A549 (cell line): ENCODE measurements around the gene FBXW5. TPM values are rescaled to one million over a fixed set of nuclear protein-coding genes. Genes with fewer than 3 reads are reported as not detected.

Experiments
- ATAC-seq, 2 experiments: fragments of 200-7000 bp in 1 of 2; fragments of >200 bp in 1 of 2; cut with Nextera tagmentation in 1 of 2; cut with Tn5 transposase in 1 of 2; 3 replicates each; pipeline versions ENCODE4 v1.8.0 to v1.9.1; 2018 to 2020; ENCODE audit warnings: mild to moderate bottlenecking in 1 of 2, moderate library complexity in 1 of 2
- CTCF ChIA-PET: fragments of 300-600 bp; sonication (Branson Sonifier 250); formaldehyde crosslinking; extraction: SDS; loops from one replicate; lab custom pipeline; 2021; ENCODE audit warnings: antibody characterized with exemption, inconsistent platforms; lab: Yijun Ruan, JAX
- POLR2A ChIA-PET: fragments of 350-600 bp; formaldehyde crosslinking; extraction: SDS; loops from one replicate; lab custom pipeline; 2021; ENCODE audit warnings: antibody characterized with exemption, inconsistent platforms; lab: Yijun Ruan, JAX
- DNase-seq, 2 experiments: peaks; one replicate each; pipeline versions ENCODE4 v3.0.0 to v3.0.0-alpha.2; 2011 to 2016; ENCODE audit warnings: low read depth in 1 of 2, low spot score in 1 of 2
- FAIRE-seq: peaks from 2 replicates; lab custom pipeline; 2011; peaks lifted over from hg19 to GRCh38; lab: Jason Lieb, UNC
- H3K27ac ChIP-seq, 2 experiments: fragments of >200 bp; sonication (Bioruptor Twin); formaldehyde crosslinking; 3 replicates each; pipeline ENCODE4 v1.5.1; 2016 to 2017
- H3K4me1 ChIP-seq: fragments of >200 bp; sonication (Bioruptor Twin); formaldehyde crosslinking; 3 replicates; pipeline ENCODE4 v1.6.1; 2016
- H3K4me2 ChIP-seq: fragments of >200 bp; sonication (Bioruptor Twin); formaldehyde crosslinking; 3 replicates; pipeline ENCODE4 v1.6.1; 2016
- H3K4me3 ChIP-seq: fragments of >200 bp; sonication (Bioruptor Twin); formaldehyde crosslinking; 3 replicates; pipeline ENCODE4 v1.5.1; 2016
- H3K9me3 ChIP-seq: fragments of >200 bp; sonication (Bioruptor Twin); formaldehyde crosslinking; 3 replicates; pipeline ENCODE4 v1.6.1; 2016
- CBX8 ChIP-seq: fragments of 200-600 bp; sonication (generic); IDR thresholded peaks from 2 replicates; pipeline ENCODE4 v1.6.1; 2016
- CHD4 ChIP-seq: fragments of 200-600 bp; sonication (generic); IDR thresholded peaks from 2 replicates; pipeline ENCODE4 v1.6.1; 2016; ENCODE audit warnings: antibody characterized with exemption, mild to moderate bottlenecking, borderline replicate concordance
- ESRRA ChIP-seq: fragments of 150-350 bp; IDR thresholded peaks from 2 replicates; pipeline ENCODE4 v1.6.1; 2014; ENCODE audit warnings: mild to moderate bottlenecking, low read length, borderline replicate concordance
- FOXS1 ChIP-seq: fragments of 250-450 bp; sonication (Bioruptor Pico); IDR thresholded peaks from 2 replicates; pipeline ENCODE4 v1.5.0; 2020; ENCODE audit warnings: mild to moderate bottlenecking, moderate library complexity
- GATA3 ChIP-seq: IDR thresholded peaks from 2 replicates; pipeline ENCODE4 v1.6.1; 2012; ENCODE audit warnings: borderline replicate concordance
- HDAC2 ChIP-seq: fragments of 200-600 bp; sonication (generic); IDR thresholded peaks from 2 replicates; pipeline ENCODE4 v1.6.1; 2016
- HOXB13 ChIP-seq: fragments of 250-450 bp; sonication (Bioruptor Pico); IDR thresholded peaks from 2 replicates; pipeline ENCODE4 v1.5.0; 2020; ENCODE audit warnings: low read depth, mild to moderate bottlenecking, moderate library complexity
- HOXB5 ChIP-seq: fragments of 250-450 bp; sonication (Bioruptor Pico); IDR thresholded peaks from 2 replicates; pipeline ENCODE4 v1.5.0; 2020; ENCODE audit warnings: mild to moderate bottlenecking, moderate library complexity
- KDM5A ChIP-seq: fragments of 200-600 bp; sonication (generic); IDR thresholded peaks from 2 replicates; pipeline ENCODE4 v1.6.1; 2016; ENCODE audit warnings: antibody characterized with exemption, mild to moderate bottlenecking
- MAX ChIP-seq: IDR thresholded peaks from 2 replicates; pipeline ENCODE4 v1.6.1; 2012
- MAZ ChIP-seq: fragments of 150-350 bp; IDR thresholded peaks from 2 replicates; pipeline ENCODE4 v1.6.1; 2014; ENCODE audit warnings: antibody characterized with exemption, low read depth, low read length, borderline replicate concordance
- NPAS2 ChIP-seq: fragments of 250-450 bp; sonication (Bioruptor Pico); IDR thresholded peaks from 2 replicates; pipeline ENCODE4 v1.8.0; 2022; ENCODE audit warnings: mild to moderate bottlenecking, moderate library complexity, borderline replicate concordance
- NR3C1 ChIP-seq: fragments of >200 bp; sonication (Bioruptor Twin); formaldehyde crosslinking; IDR thresholded peaks from 3 replicates; pipeline ENCODE4 v1.6.1; 2017
- PBX3 ChIP-seq: IDR thresholded peaks from 2 replicates; pipeline ENCODE4 v1.6.1; 2012
- PHF8 ChIP-seq: fragments of 200-600 bp; sonication (generic); IDR thresholded peaks from 2 replicates; pipeline ENCODE4 v1.6.1; 2016; ENCODE audit warnings: low read depth, mild to moderate bottlenecking, antibody characterized with exemption, moderate library complexity, borderline replicate concordance
- RARB ChIP-seq: fragments of 250-450 bp; sonication (Bioruptor Pico); IDR thresholded peaks from 2 replicates; pipeline ENCODE4 v1.8.0; 2021; ENCODE audit warnings: mild to moderate bottlenecking, moderate library complexity
- REST ChIP-seq: fragments of 200-600 bp; sonication (generic); IDR thresholded peaks from 2 replicates; pipeline ENCODE4 v1.6.1; 2016; ENCODE audit warnings: antibody characterized with exemption, mild to moderate bottlenecking, moderate library complexity
- RNF2 ChIP-seq: fragments of 200-600 bp; sonication (generic); IDR thresholded peaks from 2 replicates; pipeline ENCODE4 v1.6.1; 2016; ENCODE audit warnings: low read depth, mild to moderate bottlenecking, antibody characterized with exemption, moderate library complexity, borderline replicate concordance
- WGBS: methylation state at CpG from one replicate; pipeline ENCODE4 v1.1.6; 2017; ENCODE audit errors: missing lambda C conversion rate; 5-methylcytosine and 5-hydroxymethylcytosine counted together
- polyA plus RNA-seq, 4 experiments: library from polyadenylated mRNA; depleted of rRNA in 3 of 4; stranded (reverse); fragments of >200 nt; fragmentation: RNase III in 1 of 4; extraction: RNeasy Plus Mini Kit Qiagen cat#74134 plus additional on column Dnase treatment in 1 of 4; gene quantifications; 2 replicates in 3 of 4; 3 replicates in 1 of 4; pipeline ENCODE4 v1.2.3, GENCODE V29; 2011 to 2017

Gene FBXW5
- polyA plus RNA-seq, 2 of the 4 experiments (the other 2 are of a cell fraction): 37.5 to 59.5 TPM

- DNase-seq (no peak), FAIRE-seq (no peak), ATAC-seq (no peak)
- CTCF ChIA-PET: interaction anchor here (0.7 to 1.4 kb wide), 2 partner anchors 77 to 127 kb away, joined by 3 read pairs; no protein-coding TSS in a partner anchor
- TF ChIP-seq MAX (peak; percentile 25; the same call in 1 of the 2 replicates), GATA3 (0 out of 2 replicates have a peak, but pooled peaks have one; percentile 17), PBX3 (0 out of 2 replicates have a peak, but pooled peaks have one; percentile 44), HDAC2 (no peak)
- POLR2A ChIA-PET: interaction anchor here (1.2 kb wide), 1 partner anchor 38 kb away, joined by 3 read pairs; no protein-coding TSS in a partner anchor
- H3K4me2 ChIP-seq: no peak overlapping the region
- 79% methylated on average over 11 of the region's 16 CpGs for WGBS
- peaks cover 11% of the 10 kb centered on the region for H3K4me1 ChIP-seq
- no peak overlapping the region for H3K4me3 ChIP-seq
- H3K9me3 ChIP-seq: no peaks in the 10 kb centered on the region
- peak overlapping the region in 1 of 2 experiments; percentile 35; a peak in 2 of 6 replicates for H3K27ac ChIP-seq
These were observed 4.5 kb downstream of the FBXW5 start for GRCh38 chr9:136939996-136940525.

GRCh38 chr9:136939431-136939995 is 5.0 kb downstream of the FBXW5 start:
- H3K27ac ChIP-seq: peak overlapping the region in 1 of 2 experiments; percentile 35; a peak in 2 of 6 replicates
- no peak overlapping the region for H3K4me3 ChIP-seq
- 89% methylated on average over 25 of the region's 28 CpGs for WGBS
- H3K4me2 ChIP-seq: no peak overlapping the region
- FAIRE-seq (no peak), DNase-seq (no peak), ATAC-seq (no peak)
- no peaks in the 10 kb centered on the region for H3K9me3 ChIP-seq
- ChIA-PET CTCF (interaction anchor here (0.7 to 1.4 kb wide), 5 partner anchors 9 to 128 kb away, joined by 3 to 4 read pairs (median 3); partner anchors contain the start of gene AJM1), POLR2A (interaction anchor here (0.6 to 1.2 kb wide), 2 partner anchors 38 to 92 kb away, joined by 3 to 7 read pairs; no protein-coding TSS in a partner anchor)
- TF ChIP-seq PHF8 (no peak), FOXS1 (CRISPR knock-in tag) (no peak), RARB (CRISPR knock-in tag) (no peak), CHD4 (no peak), NR3C1 (no peak), NPAS2 (no peak), CBX8 (no peak), HOXB13 (CRISPR knock-in tag) (no peak), MAZ (no peak), HOXB5 (CRISPR knock-in tag) (no peak), RNF2 (no peak)
- H3K4me1 ChIP-seq: peaks cover 10% of the 10 kb centered on the region

GRCh38 chr9:136937186-136938001 is 7.1 kb downstream of the FBXW5 start:
- Histone ChIP-seq H3K9me3 (0 out of 3 replicates have a peak, but pooled peaks cover 5% of the 10 kb centered on the region), H3K4me3 (no peak overlapping the region), H3K27ac (peak overlapping the region in 1 of 2 experiments; percentile 18; a peak in 2 of 6 replicates), H3K4me1 (peaks cover 13% of the 10 kb centered on the region), H3K4me2 (no peak overlapping the region)
- ATAC-seq (no peak; a peak in 1 of 6 replicates), DNase-seq (no peak), FAIRE-seq (no peak)
- CTCF ChIA-PET: interaction anchor here (0.6 to 3.0 kb wide), 8 partner anchors 10 to 98 kb away, joined by 3 to 10 read pairs (median 4); partner anchors contain the start of gene AJM1
- 95% methylated on average over 15 of the region's 15 CpGs for WGBS
- no peak for TF ChIP-seq PBX3
- TF ChIP-seq KDM5A: no peak
- no peak for TF ChIP-seq REST
- no peak for TF ChIP-seq ESRRA
- POLR2A ChIA-PET: interaction anchor here (0.6 kb wide), 1 partner anchor 121 kb away, joined by 3 read pairs; no protein-coding TSS in a partner anchor
